GM12878 (cell line): ENCODE data around the gene MTMR1. TPM values are rescaled to one million over a fixed set of nuclear protein-coding genes. Genes with fewer than 3 reads are reported as not detected.

Source experiments
- ATAC-seq: fragments of 200-7000 bp; cut with Tn5 transposase; 3 replicates; pipeline ENCODE4 v1.9.1; 2020; ENCODE audit warnings: mild to moderate bottlenecking, moderate library complexity
- BruUV-seq: library from RNA; stranded (reverse); fragments of 400-500 nt; replicated peaks from 2 replicates; lab custom pipeline; 2021; lab: Mats Ljungman, UMichigan
- CTCF ChIA-PET: fragments of 300-600 bp; sonication (Branson Sonifier 250); formaldehyde crosslinking; extraction: SDS; loops from one replicate; lab custom pipeline; 2021; ENCODE audit warnings: inconsistent platforms; lab: Yijun Ruan, JAX
- POLR2A ChIA-PET: fragments of 350-600 bp; formaldehyde crosslinking; extraction: SDS; loops from one replicate; lab custom pipeline; 2021; ENCODE audit warnings: inconsistent platforms; lab: Charles Lee
- RAD21 ChIA-PET: fragments of 300-600 bp; sonication (Branson Sonifier 250); formaldehyde crosslinking; loops from one replicate; lab custom pipeline; 2023; ENCODE audit warnings: antibody characterized with exemption; ENCODE audit not compliant: unreplicated experiment; lab: Charles Lee
- SMC1A ChIA-PET: fragments of 300-600 bp; sonication (Branson Sonifier 250); formaldehyde crosslinking; loops from one replicate; lab custom pipeline; 2023; ENCODE audit not compliant: unreplicated experiment, uncharacterized antibody; lab: Charles Lee
- DNase-seq: peaks from one replicate; pipeline ENCODE4 v3.0.0-alpha.2; 2011; ENCODE audit warnings: low read depth, low spot score
- FAIRE-seq: peaks from 3 replicates; lab custom pipeline; 2011; peaks lifted over from hg19 to GRCh38; lab: Jason Lieb, UNC
- H2AFZ ChIP-seq: 2 replicates; pipeline ENCODE4 v1.6.0; 2011; ENCODE audit warnings: low read depth, low read length, control low read depth; ENCODE audit not compliant: control insufficient read depth
- H3K27ac ChIP-seq: 2 replicates; pipeline ENCODE4 v1.5.1; 2011; ENCODE audit warnings: control low read depth; ENCODE audit not compliant: control insufficient read depth, insufficient read depth
- H3K27me3 ChIP-seq, 2 experiments: replicated peaks in 1 of 2; 2 replicates each; pipeline versions ENCODE4 v1.6.0 to v1.6.1; 2011; ENCODE audit warnings: low read length in 1 of 2; ENCODE audit not compliant: control insufficient read depth in 2 of 2, insufficient read depth in 2 of 2
- H3K36me3 ChIP-seq, 2 experiments: 2 replicates each; pipeline ENCODE4 v1.5.1; 2011; ENCODE audit warnings: low read length in 1 of 2; ENCODE audit not compliant: control insufficient read depth in 2 of 2, insufficient read depth in 2 of 2
- H3K4me1 ChIP-seq: 2 replicates; pipeline ENCODE4 v1.6.1; 2011; ENCODE audit warnings: mild to moderate bottlenecking, low read length, moderate library complexity, mixed read lengths; ENCODE audit not compliant: control insufficient read depth, insufficient read depth
- H3K4me2 ChIP-seq: 2 replicates; pipeline ENCODE4 v1.6.0; 2011; ENCODE audit warnings: control low read depth; ENCODE audit not compliant: control insufficient read depth, insufficient read depth
- H3K4me3 ChIP-seq: fragments of 200-600 bp; sonication (generic); 2 replicates; pipeline ENCODE4 v1.5.1; 2016
- H3K79me2 ChIP-seq: 2 replicates; pipeline ENCODE4 v1.6.0; 2011; ENCODE audit warnings: low read length; ENCODE audit not compliant: control insufficient read depth, insufficient read depth
- H3K9ac ChIP-seq: 2 replicates; pipeline ENCODE4 v1.8.0; 2011; ENCODE audit warnings: low read length, control low read depth, mixed read lengths; ENCODE audit not compliant: control insufficient read depth, insufficient read depth
- H3K9me3 ChIP-seq: replicated peaks from 3 replicates; pipeline ENCODE4 v1.5.1; 2011; ENCODE audit warnings: mild to moderate bottlenecking, low read length; ENCODE audit not compliant: control insufficient read depth, insufficient read depth
- H4K20me1 ChIP-seq: 2 replicates; pipeline ENCODE4 v1.6.0; 2011; ENCODE audit not compliant: control insufficient read depth, insufficient read depth
- CEBPB ChIP-seq, 2 experiments: fragments of 150-350 bp in 1 of 2; IDR thresholded peaks; 2 replicates each; pipeline ENCODE4 v1.6.1; 2012 to 2014; ENCODE audit warnings: low read depth in 2 of 2, low read length in 2 of 2, borderline replicate concordance in 1 of 2, inconsistent platforms in 1 of 2
- CHD4 ChIP-seq: fragments of 200-600 bp; sonication (generic); IDR thresholded peaks from 2 replicates; pipeline ENCODE4 v1.6.1; 2016; ENCODE audit warnings: mild to moderate bottlenecking
- ETV6 ChIP-seq, 2 experiments: fragments of 450-650 bp in 1 of 2; IDR thresholded peaks in 1 of 2; conservative IDR thresholded peaks in 1 of 2; 2 replicates each; pipeline ENCODE4 v1.6.1; 2014; ENCODE audit warnings: antibody characterized with exemption in 1 of 2, borderline replicate concordance in 1 of 2, low read depth in 1 of 2, mild to moderate bottlenecking in 1 of 2, moderate library complexity in 1 of 2
- MTA3 ChIP-seq: IDR thresholded peaks from 2 replicates; pipeline ENCODE4 v1.6.1; 2012; ENCODE audit warnings: low read length, inconsistent platforms, borderline replicate concordance
- NFXL1 ChIP-seq: fragments of 450-650 bp; IDR thresholded peaks from 2 replicates; pipeline ENCODE4 v1.6.1; 2017; ENCODE audit warnings: antibody characterized with exemption, mild to moderate bottlenecking, borderline replicate concordance
- RBBP5 ChIP-seq: fragments of 200-600 bp; sonication (generic); conservative IDR thresholded peaks from 2 replicates; pipeline ENCODE4 v1.6.1; 2016
- RELA ChIP-seq: fragments of 450-650 bp; IDR thresholded peaks from 2 replicates; pipeline ENCODE4 v1.8.0; 2014; ENCODE audit warnings: borderline replicate concordance; ENCODE audit not compliant: partially characterized antibody
- SPI1 ChIP-seq: IDR thresholded peaks from 2 replicates; pipeline ENCODE4 v1.6.1; 2011; ENCODE audit warnings: low read depth, mild to moderate bottlenecking, low read length, moderate library complexity, borderline replicate concordance; ENCODE audit not compliant: insufficient read depth
- SREBF1 ChIP-seq: IDR thresholded peaks from 2 replicates; pipeline ENCODE4 v1.6.1; 2012; ENCODE audit warnings: mild to moderate bottlenecking, low read length
- ZNF384 ChIP-seq: IDR thresholded peaks from 2 replicates; pipeline ENCODE4 v1.6.1; 2012; ENCODE audit warnings: low read depth, mild to moderate bottlenecking, low read length, improper control_type of control experiment, borderline replicate concordance
- WGBS: methylation state at CpG from one replicate; pipeline ENCODE4 v1.1.6; 2016; ENCODE audit warnings: low lambda C conversion rate; ENCODE audit not compliant: insufficient replicate concordance, insufficient coverage; ENCODE audit errors: missing lambda C conversion rate; 5-methylcytosine and 5-hydroxymethylcytosine counted together
- in situ Hi-C: fragments of 300-500 bp; cut with MboI; formaldehyde crosslinking; loops from 9 replicates; pipeline ENCODE4 v1.14.3; 2018; ENCODE audit warnings: mixed read lengths
- intact Hi-C: fragments of 100-400 bp; cut with micrococcal nuclease; formaldehyde crosslinking; loops from one replicate; pipeline ENCODE4 v1.14.2; 2022; ENCODE audit not compliant: unreplicated experiment
- polyA plus RNA-seq, 11 experiments: library from polyadenylated mRNA; depleted of rRNA in 4 of 11; unstranded in 6 of 11; stranded (reverse) in 5 of 11; fragments of >200 nt; fragmentation: Nextera tagmentation in 4 of 11; fragmentation: Illumina TruSeq in 1 of 11; extraction: Ambion mirVana in 4 of 11; extraction: Trizol in 1 of 11; gene quantifications; 1 replicate in 1 of 11; 2 replicates in 10 of 11; pipeline versions ENCODE4 v1.2.1 to v1.2.3, GENCODE V29; 2011 to 2016; ENCODE audit warnings: inconsistent platforms in 2 of 11, missing spikeins in 2 of 11, low read depth in 1 of 11
- total RNA-seq, 4 experiments: library from RNA; depleted of rRNA in 3 of 4; stranded (reverse); fragments of >200 nt in 3 of 4; fragmentation: Illumina TruSeq in 1 of 4; extraction: Trizol in 1 of 4; gene quantifications; 2 replicates each; pipeline versions ENCODE4 v1.2.1 to v1.2.3, GENCODE V29; 2013 to 2021
- TF ChIP-seq, protein P1 (sequence below): IDR thresholded peaks from 2 replicates; pipeline ENCODE4 v1.6.1; 2011; ENCODE audit warnings: low read depth, low read length, improper control_type of control experiment, borderline replicate concordance

MTMR1 gene
- total and polyA plus RNA-seq, 10 of the 15 experiments (the other 5 are each of a cell fraction or from before 2014, with no cell fraction given): 1.2 to 32.2 (median 22.9) TPM

- TF ChIP-seq ZNF384: no peak
These were observed 38.6 kb downstream of the MTMR1 start (continued) for GRCh38 chrX:150731795-150732194.

GRCh38 chrX:150736475-150736874 lies 43.3 kb downstream of the MTMR1 start:
- CTCF ChIA-PET: no interaction called here
- no TSS peak for BruUV-seq
- Histone ChIP-seq H3K79me2 (no peaks in the 10 kb centered on the region), H2AFZ (no peak overlapping the region), H3K9ac (no peak overlapping the region), H3K27me3 (no peaks in the 10 kb centered on the region), H3K9me3 (no peaks in the 10 kb centered on the region), H3K4me1 (no peaks in the 10 kb centered on the region), H4K20me1 (no peaks in the 10 kb centered on the region), H3K27ac (no peak overlapping the region), H3K36me3 (no peaks in the 10 kb centered on the region; a peak in 2 of 4 replicates), H3K4me3 (no peak overlapping the region), H3K4me2 (0 out of 2 replicates have a peak overlapping the region, but pooled peaks have one; percentile 2)
- SMC1A ChIA-PET: no interaction called here
- intact Hi-C loops: no loop called here
- FAIRE-seq (no peak), ATAC-seq (peak; percentile 37; the same call in 2 of the 3 replicates), DNase-seq (no peak)
- in situ Hi-C loops: no loop called here
- POLR2A ChIA-PET: no interaction called here
- TF ChIP-seq RBBP5: no peak
- no peak for TF ChIP-seq NFXL1
- no peak for TF ChIP-seq CHD4
- no peak for TF ChIP-seq CEBPB (IDR thresholded peaks at IDR 0.05; ENCODE audit: borderline replicate concordance in 1 of 2, low read depth in 2 of 2, low read length in 2 of 2)
- TF ChIP-seq RELA: no peak
- TF ChIP-seq ETV6 (conservative IDR thresholded peaks at IDR 0.05 in 1 of 2, IDR thresholded peaks at IDR 0.05 in 1 of 2; ENCODE audit: borderline replicate concordance in 1 of 2, low read depth in 1 of 2): no peak
- TF ChIP-seq MTA3: no peak
- TF ChIP-seq, protein P1, sequence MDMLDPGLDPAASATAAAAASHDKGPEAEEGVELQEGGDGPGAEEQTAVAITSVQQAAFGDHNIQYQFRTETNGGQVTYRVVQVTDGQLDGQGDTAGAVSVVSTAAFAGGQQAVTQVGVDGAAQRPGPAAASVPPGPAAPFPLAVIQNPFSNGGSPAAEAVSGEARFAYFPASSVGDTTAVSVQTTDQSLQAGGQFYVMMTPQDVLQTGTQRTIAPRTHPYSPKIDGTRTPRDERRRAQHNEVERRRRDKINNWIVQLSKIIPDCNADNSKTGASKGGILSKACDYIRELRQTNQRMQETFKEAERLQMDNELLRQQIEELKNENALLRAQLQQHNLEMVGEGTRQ: no peak
- no peak for TF ChIP-seq SREBF1
- TF ChIP-seq SPI1: no peak
- RAD21 ChIA-PET: no interaction called here
- 59% methylated on average over 9 of the region's 9 CpGs for WGBS
